ENCODE measurements around the gene MAPK10.

DNA sequence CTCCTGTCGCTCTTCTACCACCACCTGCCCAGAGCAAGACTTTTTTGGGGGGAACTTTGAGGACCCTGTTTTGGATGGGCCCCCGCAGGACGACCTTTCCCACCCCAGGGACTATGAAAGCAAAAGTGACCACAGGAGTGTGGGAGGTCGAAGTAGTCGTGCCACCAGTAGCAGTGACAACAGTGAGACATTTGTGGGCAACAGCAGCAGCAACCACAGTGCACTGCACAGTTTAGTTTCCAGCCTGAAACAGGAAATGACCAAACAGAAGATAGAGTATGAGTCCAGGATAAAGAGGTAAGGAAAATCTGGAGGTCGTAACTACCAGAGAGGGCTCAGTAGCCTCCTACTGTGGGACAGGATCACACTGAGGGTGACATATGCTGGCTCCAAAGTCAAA, 364.5 kb downstream of the MAPK10 start:
- TF ChIP-seq RBBP5 (conservative IDR thresholded peaks at IDR 0.05): no peak
- no peak for TF ChIP-seq CREB1 (IDR thresholded peaks at IDR 0.05; ENCODE audit: low read depth)
- TF ChIP-seq, protein P1, sequence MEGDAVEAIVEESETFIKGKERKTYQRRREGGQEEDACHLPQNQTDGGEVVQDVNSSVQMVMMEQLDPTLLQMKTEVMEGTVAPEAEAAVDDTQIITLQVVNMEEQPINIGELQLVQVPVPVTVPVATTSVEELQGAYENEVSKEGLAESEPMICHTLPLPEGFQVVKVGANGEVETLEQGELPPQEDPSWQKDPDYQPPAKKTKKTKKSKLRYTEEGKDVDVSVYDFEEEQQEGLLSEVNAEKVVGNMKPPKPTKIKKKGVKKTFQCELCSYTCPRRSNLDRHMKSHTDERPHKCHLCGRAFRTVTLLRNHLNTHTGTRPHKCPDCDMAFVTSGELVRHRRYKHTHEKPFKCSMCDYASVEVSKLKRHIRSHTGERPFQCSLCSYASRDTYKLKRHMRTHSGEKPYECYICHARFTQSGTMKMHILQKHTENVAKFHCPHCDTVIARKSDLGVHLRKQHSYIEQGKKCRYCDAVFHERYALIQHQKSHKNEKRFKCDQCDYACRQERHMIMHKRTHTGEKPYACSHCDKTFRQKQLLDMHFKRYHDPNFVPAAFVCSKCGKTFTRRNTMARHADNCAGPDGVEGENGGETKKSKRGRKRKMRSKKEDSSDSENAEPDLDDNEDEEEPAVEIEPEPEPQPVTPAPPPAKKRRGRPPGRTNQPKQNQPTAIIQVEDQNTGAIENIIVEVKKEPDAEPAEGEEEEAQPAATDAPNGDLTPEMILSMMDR (IDR thresholded peaks at IDR 0.05 in 2 of 3, conservative IDR thresholded peaks at IDR 0.05 in 1 of 3; ENCODE audit: control insufficient read depth in 2 of 3, extremely low read depth in 1 of 3, insufficient read depth in 1 of 3, low read depth in 3 of 3, low read length in 3 of 3): no peak
- no peak for TF ChIP-seq HDAC6 (IDR thresholded peaks at IDR 0.05; ENCODE audit: unreplicated experiment)
- TF ChIP-seq CEBPB (IDR thresholded peaks at IDR 0.05; ENCODE audit: borderline replicate concordance in 1 of 2, low read depth in 2 of 2, low read length in 2 of 2): no peak
- TF ChIP-seq POLR2AphosphoS2 (IDR thresholded peaks at IDR 0.05; ENCODE audit: low read depth, low read length): no peak
- no peak for TF ChIP-seq POLR2AphosphoS5 (IDR thresholded peaks at IDR 0.05; ENCODE audit: low read length)
- TF ChIP-seq KAT2A (conservative IDR thresholded peaks at IDR 0.05; ENCODE audit: control insufficient read depth, low read depth, low read length): no peak
- no peak for TF ChIP-seq NFXL1 (IDR thresholded peaks at IDR 0.05; ENCODE audit: borderline replicate concordance)
- no peak for TF ChIP-seq NRF1 (conservative IDR thresholded peaks at IDR 0.05; ENCODE audit: low read depth, low read length)

Measured in GM12878 (cell line).